Endothelial cell of umbilical vein (primary cell): ENCODE data around the gene SLC39A8.

Experiments used
- CTCF ChIP-seq, 2 donors: IDR thresholded peaks; 1 replicate in 1 of 2; 2 replicates in 1 of 2; pipeline ENCODE4 v1.5.1; 2011; ENCODE audit warnings: low read length in 2 of 2, mild to moderate bottlenecking in 2 of 2, moderate library complexity in 2 of 2, control low read depth in 1 of 2, inconsistent platforms in 1 of 2, low read depth in 1 of 2; ENCODE audit not compliant: insufficient read depth in 1 of 2; ENCODE audit errors: extremely low read depth in 1 of 2
- EZH2 ChIP-seq: IDR thresholded peaks from 2 replicates; pipeline ENCODE4 v1.6.1; 2012; ENCODE audit warnings: borderline replicate concordance, low read depth, mild to moderate bottlenecking, moderate library complexity, low read length, inconsistent platforms; ENCODE audit not compliant: severe bottlenecking

DNA sequence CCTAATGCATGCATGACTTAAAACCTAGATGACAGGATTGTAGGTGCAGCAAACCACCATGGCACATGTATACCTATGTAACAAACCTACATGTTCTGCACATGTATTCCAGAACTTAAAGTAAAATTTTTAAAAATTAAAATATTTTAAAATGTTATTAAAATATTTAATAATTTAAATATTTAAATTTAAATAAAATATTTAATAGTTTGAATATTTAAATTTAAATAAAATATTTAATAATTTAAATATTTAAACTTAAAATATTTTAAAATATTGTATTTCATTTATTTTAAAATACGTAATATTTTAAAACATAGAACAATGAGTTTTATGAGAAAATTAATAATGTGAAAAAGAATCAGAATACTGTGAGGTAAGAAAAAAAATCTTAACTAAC, 117.9 kb downstream of the SLC39A8 start:
- TF ChIP-seq CTCF (IDR thresholded peaks at IDR 0.05; ENCODE audit: extremely low read depth in 1 of 2, insufficient read depth in 1 of 2, low read depth in 1 of 2, low read length in 2 of 2) (no peak), EZH2 (no peak)
